GM12873 (cell line): ENCODE data around the gene FIS1.

ENCODE experiments used
- TF ChIP-seq, protein P1 (sequence below): IDR thresholded peaks from 2 replicates; pipeline ENCODE4 v1.5.1; 2012; ENCODE audit warnings: low read depth, mild to moderate bottlenecking, moderate library complexity, low read length, control low read depth; ENCODE audit not compliant: insufficient read depth; ENCODE audit errors: missing control alignments

Gene FIS1

DNA sequence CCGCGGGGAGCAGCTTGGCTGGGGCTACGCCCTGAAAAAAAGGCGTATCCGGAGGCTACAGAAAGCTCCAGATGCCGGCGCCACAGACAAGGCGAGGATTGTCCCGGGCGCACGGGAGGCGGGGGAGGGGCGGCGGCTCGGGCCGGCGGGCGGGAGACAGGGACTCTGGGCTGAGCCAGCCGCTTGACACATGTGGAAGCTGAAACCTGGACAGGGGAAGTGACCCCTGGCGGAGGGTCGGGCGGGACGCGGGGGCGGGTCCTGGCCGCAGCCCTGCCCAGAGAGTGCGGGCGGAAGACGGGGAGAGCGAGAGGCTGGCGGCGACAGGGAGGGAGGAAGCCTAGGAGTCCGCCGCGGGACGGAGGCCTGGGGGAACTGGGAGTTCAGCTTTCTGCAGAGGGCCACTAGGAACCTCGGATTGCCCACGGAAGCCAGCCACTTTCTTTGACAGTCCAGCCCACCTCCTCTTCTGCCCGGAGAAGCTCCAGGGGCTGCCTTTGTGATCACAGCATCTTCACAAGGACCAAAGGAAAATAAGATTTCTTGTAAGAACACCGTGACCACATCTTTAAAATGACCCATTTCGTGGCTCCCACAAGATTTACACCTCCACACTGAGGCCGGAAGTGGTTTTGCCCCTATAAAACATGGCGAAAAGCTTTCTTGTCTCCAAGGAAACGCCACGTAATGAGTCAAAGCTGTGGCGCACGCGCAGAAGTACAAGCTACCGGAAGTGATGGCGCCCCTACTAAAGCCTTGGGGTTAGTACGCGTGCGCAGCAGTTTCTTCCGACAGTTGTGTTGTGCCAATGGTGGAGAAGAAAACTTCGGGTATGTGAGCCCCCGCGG is 27.3 kb downstream of the FIS1 start, which contains the start of the genes PLOD3 and ZNHIT1:
Gene PLOD3, minus strand, starts transcription at position 194 of the 848 bp plus-strand sequence. CDS start 307 bp downstream, outside the sequence.
Gene ZNHIT1, plus strand, starts transcription at position 778 of the 848 bp plus-strand sequence. Its CDS starts 31 bp downstream, at position 809.
- TF ChIP-seq, protein P1, sequence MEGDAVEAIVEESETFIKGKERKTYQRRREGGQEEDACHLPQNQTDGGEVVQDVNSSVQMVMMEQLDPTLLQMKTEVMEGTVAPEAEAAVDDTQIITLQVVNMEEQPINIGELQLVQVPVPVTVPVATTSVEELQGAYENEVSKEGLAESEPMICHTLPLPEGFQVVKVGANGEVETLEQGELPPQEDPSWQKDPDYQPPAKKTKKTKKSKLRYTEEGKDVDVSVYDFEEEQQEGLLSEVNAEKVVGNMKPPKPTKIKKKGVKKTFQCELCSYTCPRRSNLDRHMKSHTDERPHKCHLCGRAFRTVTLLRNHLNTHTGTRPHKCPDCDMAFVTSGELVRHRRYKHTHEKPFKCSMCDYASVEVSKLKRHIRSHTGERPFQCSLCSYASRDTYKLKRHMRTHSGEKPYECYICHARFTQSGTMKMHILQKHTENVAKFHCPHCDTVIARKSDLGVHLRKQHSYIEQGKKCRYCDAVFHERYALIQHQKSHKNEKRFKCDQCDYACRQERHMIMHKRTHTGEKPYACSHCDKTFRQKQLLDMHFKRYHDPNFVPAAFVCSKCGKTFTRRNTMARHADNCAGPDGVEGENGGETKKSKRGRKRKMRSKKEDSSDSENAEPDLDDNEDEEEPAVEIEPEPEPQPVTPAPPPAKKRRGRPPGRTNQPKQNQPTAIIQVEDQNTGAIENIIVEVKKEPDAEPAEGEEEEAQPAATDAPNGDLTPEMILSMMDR = no peak

DNA sequence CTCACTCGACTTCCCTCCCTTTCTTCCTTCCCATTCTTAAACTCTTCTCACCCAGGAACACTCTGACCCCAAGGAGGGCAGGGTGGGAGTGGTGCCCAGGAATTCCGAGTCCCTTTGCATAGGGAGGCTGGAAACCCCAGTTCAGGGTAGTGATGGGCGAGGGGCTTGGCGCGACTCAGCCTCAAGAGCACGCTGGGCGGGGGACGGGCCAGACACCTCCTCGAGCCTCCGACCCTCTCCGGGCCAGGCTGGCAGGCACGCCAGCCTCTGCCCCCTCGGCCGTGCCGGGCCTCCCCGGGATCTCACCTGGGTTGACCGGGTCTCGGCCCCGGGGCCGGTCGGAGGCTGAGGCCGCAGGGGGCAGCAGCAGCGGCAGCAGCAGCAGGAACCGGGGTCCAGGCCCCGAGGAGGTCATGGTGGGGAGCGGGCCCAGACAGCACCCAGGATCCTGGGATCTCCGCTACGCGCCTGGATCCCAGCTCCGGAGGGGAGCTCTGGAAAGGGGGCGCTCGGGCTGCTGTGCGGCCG is 28.0 kb downstream of the FIS1 start:
- TF ChIP-seq, protein P1 = peak; percentile 24

DNA sequence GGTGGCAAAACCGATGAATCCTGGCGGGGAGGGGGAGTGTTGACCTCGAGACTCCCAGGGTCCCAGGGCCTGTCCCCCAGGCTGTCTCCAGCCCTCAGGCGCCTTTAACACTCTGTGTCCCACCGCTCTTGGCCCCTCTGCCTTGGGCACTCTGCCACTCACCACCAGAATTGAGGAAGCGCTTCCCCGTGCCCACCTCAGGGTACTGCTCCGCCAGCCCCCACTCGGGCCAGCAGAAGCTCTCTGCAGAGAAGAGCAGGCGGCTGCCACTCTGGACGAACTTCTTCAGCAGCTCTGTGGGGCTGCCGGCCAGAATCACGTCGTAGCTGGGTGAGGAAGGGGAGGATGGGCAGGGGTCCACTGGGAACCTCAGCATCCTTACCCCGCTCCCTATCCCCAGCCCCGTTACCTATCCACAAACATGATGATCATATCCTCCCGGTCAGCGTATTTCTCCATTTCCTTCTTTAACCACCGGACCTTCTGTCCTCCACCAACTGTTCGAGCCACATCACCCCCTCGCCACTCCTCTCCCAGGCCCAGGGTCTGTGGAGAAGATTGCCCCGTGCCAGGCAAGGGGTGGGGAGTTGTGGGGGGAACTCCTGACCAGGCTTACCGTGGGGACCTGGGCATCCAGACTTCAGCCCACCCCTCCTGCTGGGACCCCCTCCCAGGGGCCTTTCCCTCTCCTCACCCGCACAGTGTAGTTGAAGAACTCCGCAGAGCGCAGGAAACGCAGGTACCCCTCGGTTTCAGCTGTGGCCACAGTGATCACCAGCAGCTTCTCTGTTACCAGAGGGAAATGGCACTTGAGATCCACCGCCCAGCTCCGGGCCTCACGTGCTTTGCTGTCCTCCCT is 28.7 kb downstream of the FIS1 start:
- TF ChIP-seq, protein P1 = no peak

DNA sequence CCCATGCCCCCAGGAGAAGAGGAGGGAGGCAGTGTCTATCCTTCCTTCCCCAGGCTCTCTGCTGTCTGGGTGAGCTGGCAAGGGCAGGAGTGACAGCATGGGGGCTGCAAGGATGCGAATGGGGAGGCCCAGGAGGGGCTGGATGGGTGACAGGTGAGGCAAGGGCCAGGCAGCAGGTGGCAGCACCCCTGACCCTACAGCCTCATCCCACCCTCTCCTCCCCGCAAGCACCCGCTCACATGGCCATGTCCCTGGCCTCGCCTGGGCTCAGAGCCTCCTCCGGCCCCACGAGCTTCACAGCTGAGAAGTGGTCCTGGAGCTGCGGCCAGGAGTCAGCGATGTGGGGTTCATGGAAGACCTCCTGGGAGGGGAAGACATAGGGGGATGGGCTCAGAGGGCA is 32.9 kb downstream of the FIS1 start:
- TF ChIP-seq, protein P1 = no peak

DNA sequence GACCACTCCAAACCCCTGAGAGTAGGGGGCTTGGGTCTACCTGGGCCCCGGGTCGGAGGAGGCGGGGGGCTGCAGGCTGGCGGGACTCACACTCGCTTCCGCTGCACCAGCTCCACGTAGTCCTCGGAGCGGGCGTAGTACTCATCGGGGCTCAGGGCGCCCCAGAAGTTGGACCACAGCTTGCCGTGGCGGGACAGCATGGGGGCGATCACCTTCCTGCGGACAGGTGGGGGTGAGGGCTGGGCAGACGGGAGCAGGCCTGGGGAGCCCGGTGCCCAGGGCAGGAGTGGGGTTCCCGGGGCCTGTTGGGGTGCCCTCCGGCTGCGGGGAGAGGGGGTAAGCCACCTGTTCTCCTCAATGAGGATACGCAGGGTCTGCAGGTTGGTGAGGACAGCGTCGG is 33.4 kb downstream of the FIS1 start:
- TF ChIP-seq, protein P1 = no peak

DNA sequence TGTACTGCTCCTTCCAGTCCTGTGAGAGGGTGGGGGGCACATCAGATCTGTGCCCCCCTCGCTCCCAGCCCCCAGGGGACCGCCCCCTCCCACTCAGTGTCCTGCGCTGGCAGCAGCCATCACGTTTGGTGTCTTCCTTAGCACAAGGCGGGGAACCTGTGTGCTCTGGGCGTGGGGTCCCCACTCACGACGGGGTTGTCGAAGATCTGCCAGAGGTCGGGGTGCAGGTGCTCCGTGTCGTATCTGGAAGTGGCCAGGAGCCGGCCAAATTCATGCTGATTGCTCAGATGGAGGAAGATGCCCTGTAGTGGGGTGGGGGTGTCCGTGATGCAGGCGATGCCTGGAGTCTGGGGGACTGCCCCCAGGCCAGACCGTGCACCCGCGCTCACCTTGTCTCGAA is 34.7 kb downstream of the FIS1 start:
- TF ChIP-seq, protein P1 = no peak

DNA sequence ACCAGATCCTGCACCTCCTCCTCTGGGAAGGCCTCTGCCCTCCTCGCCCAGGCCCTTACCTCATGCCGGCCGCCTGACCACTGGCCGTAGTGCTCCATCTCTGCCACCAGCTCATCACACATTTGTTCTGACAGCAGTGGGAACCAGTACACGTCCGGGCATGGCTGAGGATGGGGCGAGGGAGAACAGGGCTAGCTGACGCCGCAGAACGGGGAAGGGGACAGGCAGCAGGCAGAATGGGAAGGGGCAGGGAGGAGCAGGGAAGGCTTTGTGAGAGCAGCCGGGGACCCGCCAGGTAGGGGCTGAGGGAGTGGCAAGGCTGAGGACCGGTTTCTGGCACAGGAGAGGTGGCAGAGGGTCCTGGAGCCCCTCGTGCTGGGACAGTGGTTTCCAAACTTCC is 36.1 kb downstream of the FIS1 start:
- TF ChIP-seq, protein P1 = no peak
